CD4-positive, alpha-beta T cell treated with Interferon gamma for 1 hour (primary cell): ENCODE measurements around the gene MACROD2.

Experiments used
- DNase-seq: peaks from one replicate; pipeline ENCODE4 v3.0.0-alpha.2; 2020

The MACROD2 gene

DNA sequence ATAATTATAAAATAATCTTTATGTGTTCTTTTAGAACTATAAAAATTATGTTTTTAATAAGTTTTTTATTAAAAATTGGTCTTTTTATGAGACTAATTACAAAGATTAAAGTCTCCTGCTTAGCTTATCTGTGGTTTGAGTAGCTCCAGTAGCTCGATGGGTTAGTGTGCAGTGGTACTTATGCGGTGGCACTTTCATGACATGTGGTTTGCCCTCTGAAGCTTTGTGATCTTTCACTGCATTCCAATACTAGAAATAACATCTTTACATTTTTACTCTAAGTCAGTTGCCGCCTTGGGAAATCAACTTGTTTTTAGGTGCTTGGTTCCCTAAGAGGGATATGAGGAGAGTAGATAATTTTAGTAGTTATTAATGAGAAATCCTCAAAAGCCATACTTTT lies 1041.6 kb downstream of the MACROD2 start:
- DNase-seq, result no peak

- DNase-seq, result no peak
Measured at GRCh38 chr20:15039088-15039752, 1043.9 kb downstream of the MACROD2 start.

- DNase-seq, result no peak
Measured at GRCh38 chr20:15042723-15043122, 1047.4 kb downstream of the MACROD2 start.

DNA sequence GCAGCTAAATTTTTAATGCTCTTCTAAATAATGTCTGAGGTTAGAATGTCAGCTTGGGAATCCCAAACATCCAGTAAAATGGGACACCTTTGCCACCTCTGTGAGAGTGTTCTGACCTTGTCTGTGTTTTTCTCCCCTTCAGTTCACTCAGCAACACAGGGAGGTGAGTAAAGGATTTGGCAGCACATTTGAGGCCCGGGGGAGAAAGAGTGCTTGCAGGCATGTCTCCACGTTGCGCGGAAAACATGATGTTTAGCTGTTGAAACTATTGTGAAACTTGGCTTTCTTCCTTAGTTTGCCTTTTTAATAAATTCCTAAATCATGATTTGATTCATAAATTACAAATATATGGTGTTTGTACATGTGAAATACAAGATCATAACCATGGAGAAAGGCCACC lies 1049.9 kb downstream of the MACROD2 start:
- no peak for DNase-seq

DNA sequence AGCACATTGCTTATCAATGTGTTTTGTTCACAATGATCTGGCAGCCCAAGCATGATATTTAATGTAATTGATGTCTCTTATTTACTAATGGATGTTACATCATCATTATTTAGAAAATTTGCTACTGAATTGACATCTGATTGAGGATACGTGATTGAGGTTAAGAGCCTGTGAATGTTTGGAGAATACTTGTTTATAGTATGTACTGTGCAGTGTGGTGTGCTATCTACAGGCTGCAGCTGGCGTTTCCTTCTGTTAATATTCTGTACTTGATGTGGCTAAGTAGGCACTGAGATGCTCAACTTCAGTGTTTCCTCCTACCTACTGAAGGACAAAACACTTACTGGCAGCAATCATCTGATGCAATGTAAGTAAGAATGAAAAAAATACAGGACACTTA lies 1051.7 kb downstream of the MACROD2 start:
- no peak for DNase-seq

DNA sequence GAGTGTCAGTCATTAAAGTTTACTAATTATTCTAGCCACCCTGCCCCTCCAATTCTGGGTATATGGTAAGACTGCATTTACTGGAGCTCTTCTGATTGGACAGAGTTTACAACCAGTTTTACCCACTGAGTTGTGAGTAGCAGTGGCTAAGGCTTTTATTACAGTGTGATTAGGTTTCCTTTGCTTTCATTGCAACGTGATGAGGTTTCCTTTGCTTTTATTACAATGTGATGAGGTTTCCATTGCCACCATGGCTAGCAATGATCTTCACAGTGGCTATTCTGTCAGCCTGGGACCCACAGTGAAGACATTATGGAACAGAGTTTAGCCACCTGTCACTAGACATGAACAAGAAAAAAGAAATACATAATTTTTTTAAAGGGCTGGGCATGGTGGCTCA lies 1052.3 kb downstream of the MACROD2 start:
- DNase-seq, result no peak

- no peak for DNase-seq
Measured at GRCh38 chr20:15056246-15056645, 1060.9 kb downstream of the MACROD2 start.

- DNase-seq, result no peak
Measured at GRCh38 chr20:15058841-15059240, 1063.5 kb downstream of the MACROD2 start.

DNA sequence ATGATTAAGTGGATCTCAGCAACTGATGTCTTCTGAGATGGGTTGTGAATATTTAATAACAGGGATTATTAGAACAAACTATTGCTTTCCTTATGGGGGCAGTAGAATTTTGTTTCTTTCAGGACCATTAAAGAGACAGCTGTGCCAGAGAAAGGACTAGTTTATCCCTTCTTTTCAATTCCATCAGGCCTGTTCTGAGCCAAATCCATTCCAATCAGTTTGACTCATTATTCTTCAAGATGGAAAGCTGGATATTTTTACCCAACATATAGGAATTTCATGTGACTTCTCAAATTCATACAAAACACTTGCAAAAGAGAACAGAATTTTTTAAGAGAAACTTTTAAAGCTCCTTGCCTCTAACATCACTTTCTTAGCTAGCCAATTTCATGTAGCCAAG lies 1064.1 kb downstream of the MACROD2 start:
- no peak for DNase-seq

DNA sequence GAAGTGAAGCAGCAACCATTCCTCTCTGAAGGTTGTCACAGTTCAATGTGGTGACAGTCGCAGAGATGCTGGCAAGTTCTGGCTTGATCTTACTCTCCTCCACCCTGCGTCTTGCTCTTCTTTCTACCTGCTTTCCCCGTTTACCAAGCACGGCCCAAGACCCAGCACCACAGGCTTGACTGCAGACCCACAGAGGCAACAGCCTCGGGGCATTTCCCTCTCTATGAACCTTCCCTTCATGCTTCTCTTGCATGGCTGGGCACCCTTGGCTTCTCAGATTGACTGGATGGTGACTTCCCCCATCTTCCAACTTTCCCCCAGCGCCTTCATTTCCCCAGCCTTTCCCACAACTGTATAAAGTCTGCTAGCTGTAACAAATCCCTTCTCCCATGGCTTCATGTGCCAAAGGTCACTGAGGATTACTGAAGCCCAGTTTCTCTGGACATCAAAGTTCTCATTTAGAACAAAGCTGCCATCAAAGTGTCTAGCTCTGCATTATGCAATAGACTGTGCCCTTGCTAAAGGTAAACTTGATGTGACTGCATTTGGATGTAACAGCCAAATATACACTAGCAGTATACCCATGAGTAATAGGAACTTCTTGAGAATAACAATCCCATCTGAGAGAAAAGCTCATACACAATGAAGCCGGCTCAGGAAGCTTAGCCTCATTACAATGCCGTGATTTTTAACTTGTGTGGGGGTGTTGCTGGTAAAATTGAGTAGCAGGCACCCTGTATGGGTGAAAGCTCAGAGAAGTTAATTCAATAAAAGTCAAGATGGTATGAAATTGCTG lies 1065.1 kb downstream of the MACROD2 start:
- DNase-seq, result no peak

GRCh38 chr20:15061061-15061430 lies 1065.7 kb downstream of the MACROD2 start:
- no peak for DNase-seq

- no peak for DNase-seq
Measured at GRCh38 chr20:15061955-15062354, 1066.6 kb downstream of the MACROD2 start.

GRCh38 chr20:15063081-15063480 lies 1067.8 kb downstream of the MACROD2 start:
- no peak for DNase-seq

- no peak for DNase-seq
Measured at GRCh38 chr20:15064741-15065140, 1069.4 kb downstream of the MACROD2 start.

DNA sequence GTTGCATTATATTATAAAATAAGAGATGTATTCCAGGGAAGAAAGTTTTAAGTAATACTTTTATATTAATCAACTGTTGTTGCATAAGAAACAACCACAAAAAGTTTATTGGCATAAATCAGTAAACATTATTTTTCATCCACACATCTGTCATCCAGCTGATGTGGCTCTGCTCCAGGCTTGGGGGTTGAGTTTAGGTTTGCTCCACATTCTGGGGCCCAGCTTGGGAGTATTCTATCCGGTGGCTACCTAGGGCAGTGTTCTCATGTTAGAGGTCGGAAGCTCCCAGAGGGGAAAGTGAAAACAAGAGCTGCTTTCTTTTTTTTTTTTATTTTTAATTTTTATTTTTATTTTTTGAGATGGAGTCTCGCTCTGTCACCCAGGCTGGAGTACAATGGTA lies 1070.5 kb downstream of the MACROD2 start:
- no peak for DNase-seq

DNA sequence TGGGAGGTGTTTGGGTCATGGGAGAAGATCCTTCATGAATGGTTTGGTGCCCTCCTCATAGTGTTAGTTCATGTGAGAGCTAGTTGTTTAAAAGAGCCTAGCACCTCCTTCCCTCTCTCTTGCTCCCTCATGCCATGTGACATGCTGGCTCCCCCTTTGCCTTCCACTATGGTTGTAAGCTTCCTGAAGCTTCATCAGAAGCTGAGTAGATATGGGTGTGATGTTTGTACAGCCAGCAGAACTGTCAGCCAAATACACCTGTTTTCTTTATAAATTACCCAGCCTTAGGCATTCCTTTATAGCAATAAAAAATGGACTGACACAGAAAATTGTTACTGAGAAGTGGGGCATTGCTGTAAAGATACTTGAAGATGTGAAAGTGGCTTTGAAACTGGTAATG lies 1073.2 kb downstream of the MACROD2 start:
- DNase-seq, result no peak

DNA sequence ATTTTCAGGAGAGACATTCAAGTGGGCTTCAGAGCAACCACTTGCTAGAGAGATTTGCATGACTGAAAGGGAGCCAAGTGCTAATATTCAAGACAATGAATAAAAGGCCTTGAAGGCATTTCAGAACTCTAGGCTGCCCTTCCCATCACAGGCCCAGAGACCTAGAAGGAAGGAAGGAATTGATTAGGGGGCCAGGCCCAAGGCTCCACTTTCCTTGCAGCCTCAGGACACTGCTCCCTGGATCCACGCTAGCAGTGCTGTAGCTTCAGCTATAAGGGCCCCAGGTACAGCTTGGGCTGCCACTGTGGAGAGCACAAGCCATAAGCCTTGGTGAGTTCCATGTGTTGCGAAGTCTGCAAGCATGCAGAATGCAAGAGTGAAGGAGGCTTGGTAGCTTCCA lies 1074.0 kb downstream of the MACROD2 start:
- DNase-seq, result no peak

- no peak for DNase-seq
Measured at GRCh38 chr20:15071085-15071808, 1075.9 kb downstream of the MACROD2 start.

- DNase-seq, result no peak
Measured at GRCh38 chr20:15072316-15072715, 1077.0 kb downstream of the MACROD2 start.

DNA sequence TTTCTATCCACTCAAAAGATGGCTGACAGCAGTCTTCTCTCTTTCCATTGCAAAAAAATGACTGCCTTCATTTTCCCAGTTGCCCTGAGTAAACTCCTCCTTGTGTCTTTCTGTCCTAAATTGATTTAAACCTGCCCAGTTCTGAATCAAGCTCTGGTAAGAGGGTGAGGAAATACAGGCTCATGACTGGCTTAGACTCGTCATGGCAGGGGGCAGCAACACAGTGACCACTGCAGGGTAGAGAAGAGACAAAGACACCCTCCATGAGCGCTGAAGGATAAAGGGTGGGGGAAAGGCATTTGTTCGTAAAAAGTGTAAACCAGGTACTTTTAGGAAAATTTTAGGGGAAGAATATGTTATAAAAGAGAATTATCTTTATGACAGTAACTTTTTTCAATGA lies 1080.3 kb downstream of the MACROD2 start:
- DNase-seq, result no peak

GRCh38 chr20:15076785-15077184 lies 1081.5 kb downstream of the MACROD2 start:
- DNase-seq, result no peak

- DNase-seq, result no peak
Measured at GRCh38 chr20:15077733-15078250, 1082.5 kb downstream of the MACROD2 start.

- DNase-seq, result no peak
Measured at GRCh38 chr20:15079594-15080340, 1084.5 kb downstream of the MACROD2 start.
